GM18907 (cell line): Measurements from ENCODE around the gene KCNAB2.

Experiments used
- ATAC-seq: cut with Tn5 transposase; IDR thresholded peaks from one replicate; pipeline ENCODE4 v1.9.1; 2021; ENCODE audit warnings: mild to moderate bottlenecking, moderate library complexity; ENCODE audit not compliant: unreplicated experiment

Gene KCNAB2

GRCh38 chr1:6106321-6106731, 60.6 kb downstream of the KCNAB2 start:
- ATAC-seq = no peak

GRCh38 chr1:6106977-6107376, 61.3 kb downstream of the KCNAB2 start:
- no peak for ATAC-seq

GRCh38 chr1:6107409-6108356, 62.0 kb downstream of the KCNAB2 start:
- ATAC-seq = no peak

GRCh38 chr1:6108476-6108875, 62.8 kb downstream of the KCNAB2 start:
- no peak for ATAC-seq

- ATAC-seq = no peak
These were observed 63.4 kb downstream of the KCNAB2 start for GRCh38 chr1:6108937-6109614.

GRCh38 chr1:6109688-6110087, 64.0 kb downstream of the KCNAB2 start:
- ATAC-seq = no peak

- no peak for ATAC-seq
These were observed 64.6 kb downstream of the KCNAB2 start for GRCh38 chr1:6110326-6110725.

- ATAC-seq = no peak
These were observed 65.9 kb downstream of the KCNAB2 start for GRCh38 chr1:6111571-6111970.

GRCh38 chr1:6111991-6112689, 66.5 kb downstream of the KCNAB2 start:
- no peak for ATAC-seq

GRCh38 chr1:6112690-6113005, 67.0 kb downstream of the KCNAB2 start:
- no peak for ATAC-seq

GRCh38 chr1:6113116-6113515, 67.4 kb downstream of the KCNAB2 start:
- ATAC-seq = no peak

GRCh38 chr1:6113745-6114144, 68.1 kb downstream of the KCNAB2 start:
- ATAC-seq = no peak

- ATAC-seq = no peak
These were observed 70.4 kb downstream of the KCNAB2 start for GRCh38 chr1:6116137-6116536.

- no peak for ATAC-seq
These were observed 71.4 kb downstream of the KCNAB2 start for GRCh38 chr1:6117064-6117463.

GRCh38 chr1:6117624-6118023, 71.9 kb downstream of the KCNAB2 start:
- no peak for ATAC-seq

GRCh38 chr1:6118415-6118814, 72.7 kb downstream of the KCNAB2 start:
- no peak for ATAC-seq

GRCh38 chr1:6121021-6121421, 75.3 kb downstream of the KCNAB2 start:
- ATAC-seq = no peak

GRCh38 chr1:6121651-6122370, 76.1 kb downstream of the KCNAB2 start:
- ATAC-seq = no peak

- ATAC-seq = no peak
These were observed 77.4 kb downstream of the KCNAB2 start for GRCh38 chr1:6123083-6123482.

GRCh38 chr1:6123816-6124215, 78.1 kb downstream of the KCNAB2 start:
- no peak for ATAC-seq

GRCh38 chr1:6124341-6124740, 78.7 kb downstream of the KCNAB2 start:
- ATAC-seq = no peak
